Liver (tissue), 1 donor: Measurements from ENCODE around the gene RTP2.

Experiments used
- YY1 ChIP-seq: IDR thresholded peaks from 2 replicates; pipeline ENCODE4 v1.6.1; 2016; ENCODE audit warnings: antibody characterized with exemption, mild to moderate bottlenecking
- TF ChIP-seq, protein P1 (sequence below): IDR thresholded peaks from 2 replicates; pipeline ENCODE4 v1.6.1; 2016; ENCODE audit warnings: antibody characterized with exemption

DNA sequence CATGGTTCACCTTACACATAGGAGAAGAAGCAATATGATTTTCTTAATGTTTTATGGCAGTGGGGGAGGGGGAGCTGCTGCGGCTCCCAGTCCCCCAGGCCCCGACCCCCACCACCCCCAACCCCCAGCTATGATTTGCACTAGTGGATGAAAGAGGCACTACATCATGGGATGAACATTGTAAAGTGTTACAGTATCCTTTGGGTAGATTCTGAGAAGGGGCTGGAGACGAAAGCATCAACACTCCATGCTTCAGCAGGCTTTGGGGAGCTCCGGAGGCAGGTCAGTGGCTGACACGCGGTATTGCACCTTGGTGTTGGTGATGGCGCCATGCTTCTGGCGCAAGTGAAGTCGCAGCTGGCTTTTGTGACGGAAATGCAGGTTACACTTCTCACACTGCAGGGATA lies 19.9 kb upstream of the RTP2 start:
- TF ChIP-seq YY1 = no peak
- TF ChIP-seq, protein P1, sequence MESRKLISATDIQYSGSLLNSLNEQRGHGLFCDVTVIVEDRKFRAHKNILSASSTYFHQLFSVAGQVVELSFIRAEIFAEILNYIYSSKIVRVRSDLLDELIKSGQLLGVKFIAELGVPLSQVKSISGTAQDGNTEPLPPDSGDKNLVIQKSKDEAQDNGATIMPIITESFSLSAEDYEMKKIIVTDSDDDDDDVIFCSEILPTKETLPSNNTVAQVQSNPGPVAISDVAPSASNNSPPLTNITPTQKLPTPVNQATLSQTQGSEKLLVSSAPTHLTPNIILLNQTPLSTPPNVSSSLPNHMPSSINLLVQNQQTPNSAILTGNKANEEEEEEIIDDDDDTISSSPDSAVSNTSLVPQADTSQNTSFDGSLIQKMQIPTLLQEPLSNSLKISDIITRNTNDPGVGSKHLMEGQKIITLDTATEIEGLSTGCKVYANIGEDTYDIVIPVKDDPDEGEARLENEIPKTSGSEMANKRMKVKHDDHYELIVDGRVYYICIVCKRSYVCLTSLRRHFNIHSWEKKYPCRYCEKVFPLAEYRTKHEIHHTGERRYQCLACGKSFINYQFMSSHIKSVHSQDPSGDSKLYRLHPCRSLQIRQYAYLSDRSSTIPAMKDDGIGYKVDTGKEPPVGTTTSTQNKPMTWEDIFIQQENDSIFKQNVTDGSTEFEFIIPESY = no peak
